OCI-LY3 (cell line): ENCODE results near the gene DHX15.

Source experiments
- H2AFZ ChIP-seq: fragments of 200-600, 300-600 bp; shearing (Covaris generic); 2 replicates; pipeline ENCODE4 v1.6.0; 2014; ENCODE audit warnings: antibody characterized with exemption, low read depth, low read length
- H3K27ac ChIP-seq: fragments of 200-600, 300-600 bp; sonication (generic); 2 replicates; pipeline ENCODE4 v1.5.1; 2014; ENCODE audit warnings: mild to moderate bottlenecking, low read length, moderate library complexity, mixed read lengths
- H3K27me3 ChIP-seq: fragments of 200-600, 300-600 bp; sonication (generic); 2 replicates; pipeline ENCODE4 v1.6.1; 2014; ENCODE audit warnings: low read depth, low read length, mixed read lengths
- H3K36me3 ChIP-seq: fragments of 200-600, 300-600 bp; sonication (generic); replicated peaks from 2 replicates; pipeline ENCODE3; 2014; ENCODE audit warnings: low read depth, low read length, mixed read lengths
- H3K4me1 ChIP-seq: fragments of 300-600, 200-600 bp; sonication (generic); 2 replicates; pipeline ENCODE4 v1.6.1; 2014; ENCODE audit warnings: low read length, mixed read lengths
- H3K4me2 ChIP-seq: fragments of 200-600, 300-600 bp; sonication (generic); 2 replicates; pipeline ENCODE4 v1.6.1; 2014; ENCODE audit warnings: low read length, mixed read lengths
- H3K4me3 ChIP-seq: fragments of 300-600, 200-600 bp; sonication (generic); 2 replicates; pipeline ENCODE4 v1.5.1; 2014; ENCODE audit warnings: antibody characterized with exemption, mild to moderate bottlenecking, low read length, moderate library complexity
- H3K79me2 ChIP-seq: fragments of 300-600, 200-600 bp; shearing (Covaris generic); 2 replicates; pipeline ENCODE4 v1.6.1; 2014; ENCODE audit warnings: mild to moderate bottlenecking, low read length, mixed read lengths
- H3K9ac ChIP-seq: fragments of 300-600, 200-600 bp; shearing (Covaris generic); 2 replicates; pipeline ENCODE4 v1.6.0; 2014; ENCODE audit warnings: mild to moderate bottlenecking, low read length, moderate library complexity
- H3K9me3 ChIP-seq: fragments of 200-600, 300-600 bp; shearing (Covaris generic); 2 replicates; pipeline ENCODE4 v1.6.1; 2014; ENCODE audit warnings: low read length, mixed read lengths; ENCODE audit not compliant: insufficient read depth
- H4K20me1 ChIP-seq: fragments of 200-600, 300-600 bp; sonication (generic); 2 replicates; pipeline ENCODE4 v1.6.1; 2016; ENCODE audit warnings: low read length, mixed read lengths; ENCODE audit not compliant: insufficient read depth
- EZH2phosphoT487 ChIP-seq: fragments of 200-600 bp; shearing (Covaris generic); IDR thresholded peaks from 2 replicates; pipeline ENCODE4 v1.6.1; 2018; ENCODE audit warnings: antibody characterized with exemption, mixed run types, low read depth
- TF ChIP-seq, protein P1 (sequence below): fragments of 200-600, 300-600 bp; sonication (generic); IDR thresholded peaks from 2 replicates; pipeline ENCODE4 v1.5.1; 2014; ENCODE audit warnings: antibody characterized with exemption, low read length, low read depth

DHX15 gene

DNA sequence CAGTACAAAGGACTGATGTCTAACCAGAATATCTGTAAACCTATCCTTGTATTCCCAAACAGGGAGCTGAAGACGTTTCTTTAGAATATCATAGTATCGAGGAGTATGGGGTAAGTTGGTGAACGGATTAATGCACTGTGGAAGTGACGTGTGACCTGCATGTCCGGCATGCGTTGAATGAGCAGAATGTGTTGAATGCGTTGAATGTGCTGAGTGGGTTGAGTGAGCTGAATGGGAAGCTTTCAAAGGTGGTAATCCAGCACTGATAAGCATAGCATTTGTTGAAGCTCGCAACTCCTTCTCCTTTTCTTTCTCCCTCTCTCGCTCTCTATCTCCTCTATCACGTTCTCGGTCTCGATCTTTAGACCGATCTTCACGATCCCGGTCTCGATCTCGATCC lies 8.1 kb downstream of the DHX15 start:
- H3K27me3 ChIP-seq, result no peaks in the 10 kb centered on the region
- H3K36me3 ChIP-seq, result peaks cover 75% of the 10 kb centered on the region
- TF ChIP-seq EZH2phosphoT487, result no peak
- TF ChIP-seq, protein P1, sequence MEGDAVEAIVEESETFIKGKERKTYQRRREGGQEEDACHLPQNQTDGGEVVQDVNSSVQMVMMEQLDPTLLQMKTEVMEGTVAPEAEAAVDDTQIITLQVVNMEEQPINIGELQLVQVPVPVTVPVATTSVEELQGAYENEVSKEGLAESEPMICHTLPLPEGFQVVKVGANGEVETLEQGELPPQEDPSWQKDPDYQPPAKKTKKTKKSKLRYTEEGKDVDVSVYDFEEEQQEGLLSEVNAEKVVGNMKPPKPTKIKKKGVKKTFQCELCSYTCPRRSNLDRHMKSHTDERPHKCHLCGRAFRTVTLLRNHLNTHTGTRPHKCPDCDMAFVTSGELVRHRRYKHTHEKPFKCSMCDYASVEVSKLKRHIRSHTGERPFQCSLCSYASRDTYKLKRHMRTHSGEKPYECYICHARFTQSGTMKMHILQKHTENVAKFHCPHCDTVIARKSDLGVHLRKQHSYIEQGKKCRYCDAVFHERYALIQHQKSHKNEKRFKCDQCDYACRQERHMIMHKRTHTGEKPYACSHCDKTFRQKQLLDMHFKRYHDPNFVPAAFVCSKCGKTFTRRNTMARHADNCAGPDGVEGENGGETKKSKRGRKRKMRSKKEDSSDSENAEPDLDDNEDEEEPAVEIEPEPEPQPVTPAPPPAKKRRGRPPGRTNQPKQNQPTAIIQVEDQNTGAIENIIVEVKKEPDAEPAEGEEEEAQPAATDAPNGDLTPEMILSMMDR, result no peak

DNA sequence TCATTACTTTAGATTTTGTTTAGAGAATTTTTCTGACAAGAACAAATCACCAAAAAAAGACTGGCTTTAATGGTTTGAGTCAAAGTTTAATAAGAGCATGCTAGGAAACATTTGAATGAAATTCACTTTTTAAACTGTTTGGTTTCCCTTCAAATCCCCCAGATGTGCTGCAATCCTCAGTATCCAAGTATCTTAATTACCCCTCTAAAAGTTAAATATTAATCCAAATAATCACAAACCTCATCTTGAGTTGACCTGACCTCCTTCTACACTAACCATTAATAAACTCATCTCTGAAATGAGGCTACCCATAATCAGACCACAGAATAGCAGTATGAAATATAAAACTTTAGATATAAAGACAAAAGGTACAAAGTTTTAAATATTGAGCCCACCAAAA lies 10.1 kb downstream of the DHX15 start:
- Histone ChIP-seq H3K4me2 (no peak overlapping the region), H3K36me3 (peaks cover 82% of the 10 kb centered on the region), H4K20me1 (peaks cover 96% of the 10 kb centered on the region), H3K79me2 (peaks cover 100% of the 10 kb centered on the region), H3K4me3 (no peak overlapping the region), H3K27me3 (no peaks in the 10 kb centered on the region), H3K9me3 (no peaks in the 10 kb centered on the region), H3K27ac (no peak overlapping the region), H3K4me1 (peaks cover 12% of the 10 kb centered on the region), H3K9ac (no peak overlapping the region), H2AFZ (no peak overlapping the region)
- TF ChIP-seq EZH2phosphoT487, result no peak
- TF ChIP-seq, protein P1, result no peak

More for the DNA sequence above, 8.1 kb downstream of the DHX15 start:
- Histone ChIP-seq H3K9me3 (no peaks in the 10 kb centered on the region), H3K4me1 (peaks cover 15% of the 10 kb centered on the region), H3K79me2 (peaks cover 100% of the 10 kb centered on the region), H3K4me2 (no peak overlapping the region), H3K4me3 (no peak overlapping the region), H3K9ac (no peak overlapping the region), H2AFZ (no peak overlapping the region), H3K27ac (no peak overlapping the region), H4K20me1 (peaks cover 98% of the 10 kb centered on the region)

DNA sequence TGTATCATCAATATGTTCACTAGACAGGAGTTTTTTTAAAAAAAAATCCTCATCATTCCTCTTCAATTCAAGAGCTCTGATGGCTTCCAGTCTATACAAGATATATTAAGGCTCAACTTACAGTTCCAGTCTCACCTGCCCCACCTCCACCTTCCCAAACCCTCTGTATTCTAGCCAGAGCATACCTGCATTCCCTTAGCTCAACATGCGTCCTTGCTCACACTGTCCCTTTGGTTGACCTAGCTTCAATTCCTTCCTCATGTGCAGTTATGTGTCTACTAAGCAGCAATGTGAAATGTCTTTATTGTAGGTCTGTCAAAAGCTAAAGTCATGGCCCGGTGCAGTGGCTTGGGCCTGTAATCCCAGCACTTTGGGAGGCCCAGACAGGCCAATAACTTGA lies 10.8 kb downstream of the DHX15 start:
- Histone ChIP-seq H3K36me3 (peaks cover 79% of the 10 kb centered on the region), H4K20me1 (peaks cover 93% of the 10 kb centered on the region)

DNA sequence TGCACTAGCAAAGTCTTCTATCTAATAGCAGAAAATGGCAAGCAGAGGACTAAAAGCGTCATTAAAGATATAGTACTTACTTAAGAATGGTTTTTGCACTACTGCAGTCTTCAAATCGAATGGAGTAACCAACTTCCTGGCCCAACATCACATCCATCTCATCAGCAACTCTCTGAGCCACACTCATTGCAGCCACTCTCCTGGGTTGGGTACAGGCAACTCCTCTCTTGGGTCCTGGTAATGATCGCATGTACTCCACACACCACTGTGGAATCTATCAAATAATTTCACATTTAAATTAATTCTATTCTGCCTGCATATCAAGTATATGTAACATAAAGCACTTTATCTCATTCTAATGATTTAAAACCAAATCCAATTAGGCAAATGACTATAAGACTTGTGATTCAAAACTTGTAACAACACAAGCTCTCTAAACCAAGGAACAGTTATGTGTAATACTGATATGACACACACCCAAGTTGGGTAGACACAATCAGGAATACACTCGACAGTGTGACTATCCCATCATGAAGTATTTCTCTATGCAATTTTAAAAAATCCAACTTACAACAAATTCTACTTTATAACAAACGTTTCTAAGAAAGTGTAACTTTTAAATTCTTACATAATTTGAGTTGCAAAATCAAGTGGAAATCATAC lies 13.6 kb downstream of the DHX15 start:
- H4K20me1 ChIP-seq, result peaks cover 92% of the 10 kb centered on the region
- H3K27me3 ChIP-seq, result no peaks in the 10 kb centered on the region
- TF ChIP-seq, protein P1, result no peak
- TF ChIP-seq EZH2phosphoT487, result no peak
- no peaks in the 10 kb centered on the region for H3K9me3 ChIP-seq
- no peak overlapping the region for H3K4me3 ChIP-seq
- H3K36me3 ChIP-seq, result peaks cover 77% of the 10 kb centered on the region
- no peak overlapping the region for H2AFZ ChIP-seq
- H3K27ac ChIP-seq, result no peak overlapping the region
- H3K79me2 ChIP-seq, result peaks cover 100% of the 10 kb centered on the region
- no peaks in the 10 kb centered on the region for H3K4me1 ChIP-seq
- no peak overlapping the region for H3K9ac ChIP-seq
- no peak overlapping the region for H3K4me2 ChIP-seq

More for the DNA sequence above, 10.8 kb downstream of the DHX15 start:
- Histone ChIP-seq H3K27ac (no peak overlapping the region), H3K9me3 (no peaks in the 10 kb centered on the region), H3K4me2 (no peak overlapping the region), H3K4me3 (no peak overlapping the region), H3K4me1 (peaks cover 6% of the 10 kb centered on the region), H3K9ac (no peak overlapping the region), H2AFZ (no peak overlapping the region), H3K27me3 (no peaks in the 10 kb centered on the region), H3K79me2 (peaks cover 100% of the 10 kb centered on the region)
- no peak for TF ChIP-seq EZH2phosphoT487
- TF ChIP-seq, protein P1, result no peak
